GM19468 (cell line): ENCODE measurements around the gene CAB39L.

ENCODE experiments used
- ATAC-seq: cut with Tn5 transposase; IDR thresholded peaks from one replicate; pipeline ENCODE4 v1.9.1; 2021; ENCODE audit warnings: mild to moderate bottlenecking, moderate library complexity, moderate number of reproducible peaks; ENCODE audit not compliant: unreplicated experiment; ENCODE audit errors: extremely low read depth

Gene CAB39L

DNA sequence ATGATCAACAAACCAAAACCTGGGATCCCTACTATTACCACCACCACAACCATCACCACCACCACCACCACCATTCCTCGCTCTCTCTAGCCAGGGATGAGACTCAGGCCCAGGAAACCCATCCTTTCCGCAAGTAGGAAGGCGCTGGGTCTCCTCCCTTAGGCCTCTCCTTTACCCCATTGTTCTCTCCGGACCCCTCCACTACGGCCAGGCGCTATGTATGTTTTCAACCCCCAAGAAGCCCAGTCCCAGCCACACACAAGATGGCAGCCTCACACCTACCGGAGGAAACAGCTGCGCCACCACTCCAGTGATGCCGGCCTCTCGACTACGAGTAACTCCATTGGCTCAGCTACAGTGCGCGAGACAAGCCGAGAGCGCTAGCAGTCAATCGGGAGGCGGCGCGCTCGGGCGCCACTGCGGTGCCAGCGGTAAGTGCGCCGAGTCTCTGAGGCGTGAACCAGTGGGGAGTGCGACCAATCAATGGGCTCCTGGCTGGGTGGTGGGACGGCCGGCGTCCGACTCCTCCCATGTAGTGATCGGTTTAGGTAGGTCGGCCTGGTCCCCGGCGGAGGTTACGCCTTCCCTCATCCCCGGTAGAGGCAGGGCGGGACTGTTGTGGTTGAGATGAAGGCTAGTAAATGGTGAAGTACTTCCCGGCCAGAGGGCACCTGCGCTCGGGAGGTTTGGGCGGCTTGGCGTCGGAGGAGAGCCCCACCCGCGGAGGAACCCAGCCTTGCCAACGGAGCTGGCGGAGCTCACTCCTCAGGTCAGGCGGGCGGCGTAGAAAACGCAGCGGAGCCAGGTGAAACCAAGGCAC is at the start of gene CAB39L, which contains the start of gene SETDB2:
TSS of gene CAB39L (minus strand) at position 361 of the 820 bp plus-strand sequence. CDS start 61,154 bp downstream, outside the sequence.
TSS of gene SETDB2 (plus strand) at position 571 of the 820 bp plus-strand sequence. CDS start 7,620 bp downstream, outside the sequence.
- peak; percentile 98 for ATAC-seq

DNA sequence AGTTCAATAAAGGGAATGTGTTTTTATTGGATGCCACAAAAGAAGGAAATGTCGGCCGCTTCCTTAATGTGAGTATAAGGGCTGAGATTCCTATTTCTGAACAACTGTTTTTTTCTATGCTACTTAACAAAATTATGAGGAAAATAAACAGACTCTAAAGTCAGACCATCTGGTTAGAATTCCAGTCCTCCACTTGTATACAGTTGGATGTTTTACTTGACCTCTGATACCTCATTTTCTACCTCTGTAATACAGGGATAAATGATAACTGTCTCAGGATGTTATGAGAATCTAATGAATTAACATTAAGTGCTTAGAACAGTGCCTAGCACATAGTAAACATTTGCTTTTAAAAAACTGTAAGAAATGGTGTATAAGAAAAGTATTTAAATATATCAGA is 44.7 kb upstream of the CAB39L start:
- no peak for ATAC-seq

DNA sequence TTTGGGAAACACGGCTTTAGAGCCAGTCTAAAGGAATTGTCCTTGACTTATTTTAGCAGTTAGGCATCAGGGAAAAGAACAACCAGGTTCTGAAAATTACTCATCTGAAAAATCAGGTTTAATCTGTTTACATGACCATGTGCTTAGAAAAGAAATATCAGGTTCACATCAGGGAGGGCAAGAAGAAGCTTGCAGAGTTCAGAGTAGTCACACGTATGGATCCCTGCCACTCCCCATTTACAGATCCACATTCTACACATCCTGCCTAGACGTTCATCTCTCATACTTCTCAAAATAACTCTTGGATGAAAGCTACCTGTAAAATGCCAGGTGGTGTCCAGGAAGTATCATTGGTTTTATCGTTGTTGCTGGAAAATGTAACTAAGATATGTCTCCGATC is 37.9 kb upstream of the CAB39L start:
- ATAC-seq = no peak

DNA sequence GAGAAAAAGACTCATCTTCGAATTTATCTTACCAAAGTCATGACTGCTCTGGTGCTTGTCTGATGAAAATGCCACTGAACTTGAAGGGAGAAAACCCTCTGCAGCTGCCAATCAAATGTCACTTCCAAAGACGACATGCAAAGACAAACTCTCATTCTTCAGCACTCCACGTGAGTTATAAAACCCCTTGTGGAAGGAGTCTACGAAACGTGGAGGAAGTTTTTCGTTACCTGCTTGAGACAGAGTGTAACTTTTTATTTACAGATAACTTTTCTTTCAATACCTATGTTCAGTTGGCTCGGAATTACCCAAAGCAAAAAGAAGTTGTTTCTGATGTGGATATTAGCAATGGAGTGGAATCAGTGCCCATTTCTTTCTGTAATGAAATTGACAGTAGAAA is 32.7 kb upstream of the CAB39L start:
- no peak for ATAC-seq

DNA sequence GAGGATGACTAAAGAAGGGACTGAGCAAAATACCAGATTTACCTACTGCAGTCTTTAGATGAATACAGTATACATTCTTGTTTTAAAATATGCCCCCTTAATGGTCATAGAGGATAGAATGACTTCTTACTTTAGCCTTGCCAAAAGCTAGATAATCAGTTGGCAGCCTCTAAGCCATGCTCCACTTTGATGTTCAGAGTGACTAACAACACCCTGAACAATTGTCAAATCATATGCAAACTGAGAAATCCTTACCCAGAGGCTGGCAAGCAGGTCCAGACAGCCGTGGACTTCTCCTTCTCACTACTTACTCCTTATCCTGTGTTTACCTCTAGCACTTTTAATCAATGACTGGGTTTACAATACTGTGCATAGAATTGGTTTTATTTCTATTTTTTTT is 28.3 kb upstream of the CAB39L start:
- ATAC-seq = no peak

DNA sequence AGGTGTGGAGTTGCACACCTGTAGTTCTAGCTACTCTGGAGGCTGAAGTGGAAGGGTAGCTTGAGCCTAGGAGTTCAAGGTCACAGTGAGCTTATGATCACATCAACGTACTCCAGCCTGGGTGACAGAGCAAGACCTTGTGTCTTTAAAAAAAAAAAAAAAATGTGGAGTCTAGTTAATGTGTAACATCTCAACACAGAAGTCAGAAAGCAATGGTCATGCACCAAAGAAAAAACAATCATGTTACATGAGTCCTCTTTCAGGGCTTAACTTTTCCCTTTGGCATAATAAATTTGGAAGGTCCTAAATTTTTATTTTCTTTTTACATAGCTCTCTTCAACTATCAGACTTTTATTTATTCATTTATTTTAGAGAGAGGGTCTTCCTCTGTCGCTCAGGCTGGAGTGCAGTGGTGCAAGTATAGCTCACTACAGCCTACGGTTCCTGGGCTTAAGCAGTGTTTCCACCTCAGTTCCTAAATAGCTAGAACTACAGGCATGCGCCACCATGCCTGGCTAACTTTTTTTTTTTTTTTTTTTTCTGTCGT is 22.5 kb upstream of the CAB39L start:
- no peak for ATAC-seq

DNA sequence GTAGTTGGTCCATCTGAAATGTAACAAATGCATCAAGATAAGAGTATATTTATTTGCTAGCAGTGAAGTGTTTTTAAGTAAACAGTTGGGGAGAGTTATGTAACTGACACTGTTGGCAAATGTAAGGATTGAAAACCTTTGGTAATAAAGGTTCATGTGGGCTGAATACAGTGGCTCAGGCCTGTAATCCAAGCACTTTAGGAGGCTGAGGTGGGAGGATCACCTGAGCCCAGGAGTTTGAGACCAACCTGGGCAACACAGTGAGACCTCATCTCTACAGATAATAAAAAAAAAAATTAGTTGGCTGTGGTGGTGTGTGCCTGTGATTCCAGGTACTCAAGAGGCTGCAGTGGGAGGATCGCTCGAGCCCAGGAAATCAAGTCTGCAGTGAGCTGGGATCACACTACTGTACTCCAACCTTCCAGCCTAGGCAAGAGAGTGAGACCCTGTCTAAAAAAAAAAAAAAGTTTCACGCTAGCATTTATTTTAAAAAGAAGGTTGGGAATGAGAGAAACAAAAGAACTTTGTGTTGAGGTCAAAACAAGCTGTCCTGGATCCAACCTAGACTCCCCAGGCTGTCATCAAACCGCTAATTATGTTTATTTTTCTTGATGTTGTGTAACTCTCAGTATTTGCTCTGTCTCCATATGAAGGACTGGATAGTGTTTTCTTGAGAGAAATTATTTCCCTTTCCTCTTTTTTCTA is 20.9 kb upstream of the CAB39L start:
- ATAC-seq = no peak

DNA sequence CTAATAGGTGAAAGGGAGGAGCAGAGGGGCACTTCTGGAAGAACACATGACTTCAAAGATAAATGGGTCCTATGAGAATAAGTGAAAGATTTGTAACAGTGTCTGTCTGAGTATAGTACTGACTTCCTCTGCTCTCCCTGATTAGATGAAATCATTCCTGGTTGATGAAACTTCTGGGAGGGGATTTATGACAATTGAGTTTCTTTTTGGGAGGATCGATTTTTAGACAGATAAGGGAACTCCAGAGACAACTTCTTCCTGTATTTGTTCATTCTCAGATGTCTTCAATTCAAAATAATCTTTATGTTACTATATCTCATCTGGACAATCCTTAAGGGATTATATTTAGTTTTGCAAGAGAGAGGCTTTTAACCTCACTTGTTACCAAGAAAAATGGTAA is 20.2 kb upstream of the CAB39L start:
- ATAC-seq = no peak

DNA sequence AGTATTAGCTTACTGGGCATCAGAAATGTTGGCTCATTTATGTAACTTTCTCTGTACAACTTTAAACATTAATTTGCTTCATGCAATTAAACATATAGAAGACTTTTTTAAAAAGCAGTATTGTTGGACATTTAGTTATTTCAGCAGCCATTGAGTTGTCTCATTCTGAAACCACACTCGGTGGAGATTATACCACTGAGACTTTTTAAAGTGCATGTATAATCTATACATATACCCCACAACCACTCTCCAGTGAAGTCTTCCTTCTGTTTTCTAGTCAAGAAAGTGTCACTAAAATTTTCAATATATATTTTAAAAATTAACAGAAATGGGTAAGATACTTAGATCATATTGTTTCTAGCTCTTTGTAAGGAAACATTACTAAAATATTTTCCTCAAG is 15.7 kb upstream of the CAB39L start:
- ATAC-seq = no peak

DNA sequence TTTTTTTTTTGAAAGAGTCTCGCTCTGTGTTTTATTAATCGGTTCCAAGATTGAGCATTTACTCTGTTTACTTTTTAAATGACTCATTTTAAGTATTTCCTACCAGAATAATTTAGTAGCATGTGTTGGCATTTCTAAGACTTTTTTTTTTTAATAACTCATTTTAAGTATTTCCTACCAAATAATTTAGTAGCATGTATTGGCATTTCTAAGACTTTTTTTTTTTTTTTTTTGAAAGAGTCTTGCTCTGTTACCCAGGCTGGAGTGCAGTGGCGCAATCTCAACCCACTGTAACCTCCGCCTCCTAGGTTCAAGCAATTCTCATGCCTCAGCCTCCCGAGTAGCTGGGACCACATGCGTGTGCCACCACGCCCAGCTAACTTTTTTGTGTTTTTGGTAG is 13.4 kb upstream of the CAB39L start:
- no peak for ATAC-seq

DNA sequence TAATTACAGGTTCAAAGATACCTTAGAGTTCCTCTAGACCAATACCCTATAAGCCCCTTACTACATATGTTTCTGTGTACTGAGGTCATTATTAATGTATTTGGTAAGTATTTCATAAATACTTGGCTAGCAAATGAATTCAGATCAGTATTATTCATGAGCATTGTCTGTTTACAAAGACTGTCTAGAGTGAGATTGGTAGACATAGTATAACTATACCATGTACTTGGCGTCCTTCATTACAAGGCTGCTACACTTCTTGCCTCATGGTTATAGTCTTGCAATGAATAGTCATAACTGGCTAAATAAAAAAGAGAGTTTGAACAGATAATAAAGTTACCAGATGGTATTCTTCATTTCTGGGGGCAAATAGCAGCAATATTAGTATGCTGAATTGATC is 12.3 kb upstream of the CAB39L start:
- no peak for ATAC-seq

DNA sequence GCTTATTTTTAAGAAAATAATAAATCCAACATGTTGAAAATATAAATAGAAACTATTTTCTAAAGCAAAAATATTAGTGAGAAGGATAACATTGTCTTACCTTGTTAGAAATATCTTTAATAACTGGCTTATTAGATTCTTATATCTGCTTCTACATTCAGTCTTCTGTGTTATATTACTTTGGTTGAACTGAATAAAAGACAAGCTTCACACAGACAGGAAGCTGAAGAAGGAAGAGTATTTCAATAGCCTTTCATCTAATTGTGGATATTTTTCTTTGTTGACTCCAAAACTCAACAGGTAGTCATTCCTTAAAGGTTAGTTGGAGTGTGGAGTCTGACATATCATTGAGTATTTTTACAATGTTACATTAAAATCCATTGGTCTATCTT is 11.1 kb upstream of the CAB39L start:
- no peak for ATAC-seq

DNA sequence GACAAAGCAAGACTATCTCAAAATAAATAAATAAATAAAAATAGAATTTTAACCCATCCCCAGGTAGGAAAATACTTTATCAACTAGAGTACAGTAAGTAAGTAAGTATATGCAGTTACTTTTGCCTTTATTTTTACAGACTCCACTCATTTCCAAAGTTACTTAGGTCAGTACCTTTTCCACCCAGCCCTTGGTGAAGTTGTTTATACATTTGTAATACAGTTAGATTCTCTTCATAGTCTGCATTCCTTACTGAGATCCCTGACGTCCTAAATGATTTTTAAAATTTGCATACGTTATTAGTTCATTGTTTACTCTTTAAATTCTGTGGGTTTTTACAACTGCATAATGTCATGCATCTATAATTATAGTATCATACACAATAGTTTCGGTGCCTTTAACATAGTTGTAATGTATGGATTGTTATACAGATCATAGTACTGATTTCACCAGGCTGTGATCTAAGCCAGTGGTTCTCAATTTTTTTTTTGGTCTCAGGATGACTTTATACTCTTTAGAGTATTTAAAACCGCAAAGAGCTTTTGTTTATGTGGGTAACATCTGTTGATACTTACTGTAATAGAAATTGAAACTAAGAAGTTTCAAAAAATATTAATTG is 10.6 kb upstream of the CAB39L start:
- ATAC-seq = no peak

DNA sequence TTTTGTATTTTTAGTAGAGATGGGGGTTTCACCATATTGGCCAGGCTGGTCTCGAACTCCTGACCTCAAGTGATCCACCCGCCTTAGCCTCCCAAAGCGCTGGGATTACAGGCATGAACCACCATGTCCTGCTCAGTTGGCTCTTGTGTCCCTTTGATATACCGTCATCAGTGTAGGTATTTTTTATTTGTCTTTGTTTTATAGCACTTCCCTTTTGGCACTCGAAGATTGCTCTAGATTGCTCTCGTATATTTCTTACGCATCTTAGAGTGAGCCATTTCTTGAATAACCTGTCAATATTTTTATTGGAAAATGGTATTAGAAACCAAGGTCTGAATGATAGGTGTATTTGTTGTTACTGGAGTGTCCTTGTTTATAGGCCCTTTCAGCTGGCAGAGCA is 9.6 kb upstream of the CAB39L start:
- ATAC-seq = no peak

DNA sequence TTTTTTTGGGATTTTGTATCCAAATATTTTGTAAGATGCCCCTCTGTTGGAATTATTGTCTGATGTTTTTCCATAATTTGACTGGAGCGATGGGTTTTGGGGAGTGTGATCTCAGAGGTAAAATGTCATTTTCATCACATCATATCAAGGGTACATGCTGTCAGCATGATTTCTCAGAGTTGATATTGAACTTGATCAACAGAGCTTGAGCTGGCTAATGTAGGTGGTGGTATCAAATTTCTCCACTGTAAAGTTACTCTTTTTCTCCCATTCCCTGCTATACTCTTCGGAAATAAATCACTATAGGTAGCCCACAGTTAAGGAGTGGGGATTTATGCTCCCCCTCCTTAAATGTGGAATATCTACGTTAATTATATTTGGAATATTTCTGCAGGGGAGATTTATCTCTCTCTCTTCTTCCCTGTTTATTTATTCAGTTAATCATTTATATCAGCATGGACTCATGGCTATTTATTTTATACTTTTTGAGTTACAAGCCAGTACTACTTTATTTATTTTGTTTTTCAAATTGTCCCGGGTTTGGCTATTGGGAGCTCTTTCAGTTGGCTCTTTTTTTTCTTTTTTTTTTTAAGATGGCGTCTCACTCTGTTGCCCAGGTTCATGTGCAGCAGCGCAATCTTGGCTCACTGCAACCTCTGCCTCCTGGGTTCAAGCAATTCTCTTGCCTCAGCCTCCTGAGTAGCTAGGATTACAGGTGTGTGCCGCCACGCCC is 9.0 kb upstream of the CAB39L start:
- ATAC-seq = no peak

DNA sequence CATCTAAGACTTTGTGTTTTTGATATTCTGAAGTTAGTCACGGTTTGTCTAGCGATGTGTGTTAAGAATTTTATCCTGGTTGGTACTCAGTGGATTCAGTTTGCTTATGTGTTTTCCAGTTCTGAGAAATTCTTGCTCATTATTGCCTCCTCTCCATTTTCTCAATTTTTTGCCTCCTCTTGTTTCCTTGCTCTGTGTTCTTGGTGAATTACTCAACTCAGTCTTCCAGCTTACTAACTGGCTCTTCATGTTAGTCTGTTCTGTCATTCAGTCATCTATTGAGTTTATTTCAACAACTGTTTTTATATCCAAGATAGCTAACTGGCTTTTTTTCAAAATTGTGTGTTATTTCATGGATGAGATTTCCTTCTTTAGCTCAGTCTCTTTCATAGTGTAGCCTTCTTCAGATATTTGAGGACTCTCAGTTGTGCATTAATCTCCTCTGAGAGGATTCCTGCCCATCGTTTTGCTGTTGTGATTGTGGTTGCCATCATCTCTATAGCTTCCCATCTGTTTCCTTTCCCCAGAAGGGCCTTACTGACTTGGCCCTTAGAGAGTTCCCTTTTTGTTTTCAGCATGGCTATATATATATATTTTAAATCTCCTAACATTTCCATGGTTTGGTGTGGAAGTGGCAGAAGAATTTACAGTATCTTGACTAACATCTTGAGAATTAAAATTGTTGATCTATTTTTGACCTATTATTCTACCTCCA is 6.4 kb upstream of the CAB39L start:
- ATAC-seq = no peak

DNA sequence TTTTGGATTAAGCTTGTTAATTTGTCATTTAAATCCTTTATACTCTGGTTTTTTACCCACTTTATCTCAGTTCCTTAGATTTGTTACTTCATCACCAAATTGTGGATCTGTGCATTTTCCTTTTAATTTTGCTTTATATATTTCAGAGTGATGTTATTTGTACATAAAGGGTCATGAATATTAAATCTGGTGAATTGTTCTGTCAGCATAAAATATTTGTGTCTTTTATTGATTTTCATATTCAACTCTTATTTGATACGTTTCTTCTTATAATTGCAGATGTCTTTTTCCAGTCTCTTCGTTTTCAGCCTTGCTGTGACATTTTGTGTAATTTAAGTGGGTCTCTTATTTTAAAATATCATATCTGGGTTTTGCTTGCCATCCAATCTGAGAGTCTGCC is 4.9 kb upstream of the CAB39L start:
- no peak for ATAC-seq

DNA sequence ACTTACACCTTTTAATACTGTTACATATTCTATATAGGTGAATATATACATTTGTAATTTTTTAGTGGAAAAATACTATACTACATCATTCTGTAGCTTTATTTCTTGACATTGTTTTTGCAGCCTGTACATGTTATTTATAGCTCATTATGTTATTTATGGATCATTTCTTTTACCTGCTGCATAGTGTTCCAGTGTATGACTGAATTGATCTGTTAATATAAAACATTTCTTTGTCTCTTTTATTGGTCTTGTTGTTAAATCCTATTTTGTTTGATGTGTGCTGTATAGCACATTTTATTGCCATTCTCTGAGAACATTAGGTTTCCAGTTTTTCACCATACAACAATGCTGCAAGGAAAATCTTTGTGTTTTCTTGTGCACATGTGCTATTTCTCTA is 2.6 kb upstream of the CAB39L start:
- ATAC-seq = no peak

DNA sequence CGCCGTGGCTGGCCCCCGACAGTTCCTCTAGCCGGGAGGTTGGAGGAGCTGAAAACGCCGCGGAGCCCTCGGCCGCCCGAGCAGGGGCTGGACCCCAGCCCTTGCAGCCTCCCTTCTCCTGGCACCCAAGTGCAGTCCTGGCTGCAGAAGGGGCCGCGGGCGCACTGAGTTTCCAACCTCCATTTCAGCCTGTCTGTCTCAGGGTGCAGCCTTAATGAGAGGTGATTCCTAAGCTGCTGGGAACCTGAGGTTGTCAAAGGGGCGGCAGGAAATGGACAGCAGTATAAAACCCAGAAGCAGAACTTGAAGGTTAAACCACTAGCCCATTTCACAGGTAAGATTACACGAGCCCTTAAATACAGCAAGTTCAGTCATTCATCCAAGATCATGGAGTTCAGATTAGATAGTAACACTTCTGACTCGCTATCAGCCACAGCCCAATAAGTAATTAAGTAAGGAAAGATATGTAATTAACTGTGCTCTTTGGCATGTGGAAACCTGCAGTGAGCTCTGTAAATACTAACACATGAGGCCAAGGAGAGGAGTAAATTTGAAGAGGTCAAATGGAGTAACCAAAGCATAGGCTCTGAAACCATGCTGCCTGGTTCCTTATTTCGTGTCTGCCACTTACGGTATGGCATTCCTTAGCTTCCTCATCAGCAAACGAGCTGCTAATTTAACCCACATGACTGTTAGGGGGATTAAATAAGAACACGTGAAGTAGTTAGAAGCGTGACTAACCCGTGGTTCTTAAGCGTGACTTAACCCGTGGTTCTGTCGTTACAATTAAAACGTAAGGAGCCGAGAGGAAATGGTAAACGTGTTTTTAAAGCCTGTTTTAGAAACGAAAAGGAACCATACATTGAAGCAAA is 896 bp upstream of the CAB39L start:
- ATAC-seq = no peak
